PC-9 (cell line): Measurements from ENCODE around the gene TRIM42. TPM values are rescaled to one million over a fixed set of nuclear protein-coding genes. Genes with fewer than 3 reads are reported as not detected.

Experiments
- BruUV-seq: library from RNA; stranded (reverse); fragments of 400-500 nt; replicated peaks from 2 replicates; lab custom pipeline; 2021; lab: Mats Ljungman, UMichigan
- CTCF ChIA-PET: fragments of 300-600 bp; sonication (Branson Sonifier 250); formaldehyde crosslinking; loops from one replicate; lab custom pipeline; 2022; ENCODE audit warnings: antibody characterized with exemption; lab: Charles Lee
- POLR2A ChIA-PET: fragments of 300-600 bp; sonication (Branson Sonifier 250); formaldehyde crosslinking; loops from one replicate; lab custom pipeline; 2022; ENCODE audit warnings: antibody characterized with exemption; ENCODE audit not compliant: unreplicated experiment; lab: Charles Lee
- DNase-seq, 2 experiments: peaks; one replicate each; pipeline versions ENCODE4 v3.0.0 to v3.0.0-alpha.2; 2015 to 2022; ENCODE audit warnings: mixed read lengths in 1 of 2
- H2AFZ ChIP-seq: fragments of 200-600 bp; sonication (generic); 2 replicates; pipeline ENCODE4 v1.8.1; 2017; ENCODE audit warnings: antibody characterized with exemption
- H3F3A ChIP-seq: fragments of 200-600 bp; sonication (generic); 2 replicates; pipeline ENCODE4 v1.8.1; 2017; ENCODE audit warnings: antibody characterized with exemption, mild to moderate bottlenecking, low read depth; ENCODE audit not compliant: insufficient read depth
- H3K27ac ChIP-seq: fragments of 200-600 bp; sonication (generic); 2 replicates; pipeline ENCODE4 v1.6.1; 2016; ENCODE audit warnings: mixed run types
- H3K27me3 ChIP-seq: fragments of 200-600 bp; sonication (generic); 2 replicates; pipeline ENCODE4 v1.6.1; 2016; ENCODE audit warnings: low read depth, mixed run types; ENCODE audit not compliant: insufficient read depth
- H3K36me3 ChIP-seq: fragments of 200-600 bp; sonication (generic); 2 replicates; pipeline ENCODE4 v1.6.1; 2016; ENCODE audit warnings: low read depth, mixed run types
- H3K4me1 ChIP-seq: fragments of 200-600 bp; sonication (generic); replicated peaks from 2 replicates; pipeline ENCODE4 v1.6.1; 2016; ENCODE audit warnings: mixed run types; ENCODE audit not compliant: insufficient read depth
- H3K4me2 ChIP-seq: fragments of 200-600 bp; sonication (generic); 2 replicates; pipeline ENCODE4 v1.6.1; 2017; ENCODE audit warnings: mixed run types
- H3K4me3 ChIP-seq: fragments of 200-600 bp; sonication (generic); 2 replicates; pipeline ENCODE4 v1.6.1; 2016; ENCODE audit warnings: mixed run types
- H3K79me2 ChIP-seq: fragments of 200-600 bp; sonication (generic); 2 replicates; pipeline ENCODE4 v1.6.1; 2017; ENCODE audit warnings: low read depth, mixed run types
- H3K9me2 ChIP-seq: fragments of 200-600 bp; sonication (generic); 2 replicates; pipeline ENCODE4 v1.8.1; 2017; ENCODE audit warnings: mild to moderate bottlenecking; ENCODE audit not compliant: insufficient read depth
- H3K9me3 ChIP-seq: fragments of 200-600 bp; sonication (generic); 2 replicates; pipeline ENCODE4 v1.8.1; 2016; ENCODE audit warnings: low read depth; ENCODE audit not compliant: insufficient read depth
- H4K20me1 ChIP-seq: fragments of 200-600 bp; sonication (generic); 2 replicates; pipeline ENCODE4 v1.8.1; 2017; ENCODE audit not compliant: insufficient read depth
- EZH2 ChIP-seq: fragments of 200-600 bp; sonication (generic); IDR thresholded peaks from 2 replicates; pipeline ENCODE4 v1.8.0; 2017; ENCODE audit warnings: antibody characterized with exemption, low read depth
- intact Hi-C: fragments of 100-400 bp; cut with micrococcal nuclease; formaldehyde crosslinking; loops from one replicate; pipeline ENCODE4 v1.10.0; 2022; ENCODE audit not compliant: unreplicated experiment
- total RNA-seq: library from RNA; stranded (reverse); gene quantifications from 2 replicates; pipeline ENCODE4 v1.2.3, GENCODE V29; 2021
- TF ChIP-seq, protein P1 (sequence below): fragments of 200-600 bp; sonication (generic); conservative IDR thresholded peaks from 2 replicates; pipeline ENCODE4 v1.6.1; 2017; ENCODE audit warnings: mixed run types, antibody characterized with exemption, mild to moderate bottlenecking, moderate library complexity

Gene TRIM42
- total RNA-seq, 1 experiment from 2014 or later: not detected

DNA sequence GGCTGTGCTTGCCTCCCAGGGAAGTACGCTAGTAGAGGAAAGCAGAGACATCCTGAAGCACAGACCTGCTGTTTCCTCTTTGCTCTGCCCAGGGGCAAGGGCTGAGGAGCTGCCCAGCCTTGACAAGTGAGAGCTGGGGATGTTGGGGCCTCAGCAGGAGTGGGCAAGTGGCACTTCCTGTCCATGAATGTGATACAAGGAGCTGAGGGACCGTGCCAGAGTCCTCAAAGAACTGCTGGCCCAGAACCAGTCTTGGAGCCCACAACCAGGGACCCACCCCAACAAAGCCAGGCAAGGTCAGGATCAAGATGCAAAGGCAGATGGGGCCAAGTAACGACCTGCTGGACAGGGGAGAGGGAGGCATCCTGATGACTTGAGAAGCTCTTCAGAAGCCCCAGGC lies 70.3 kb downstream of the TRIM42 start:
- BruUV-seq: no TSS peak
- Histone ChIP-seq H4K20me1 (no peaks in the 10 kb centered on the region), H3K4me2 (no peak overlapping the region), H3K9me3 (no peaks in the 10 kb centered on the region), H3K27ac (no peak overlapping the region), H3K79me2 (no peaks in the 10 kb centered on the region), H3K4me3 (no peak overlapping the region), H3K4me1 (no peaks in the 10 kb centered on the region), H3K36me3 (no peaks in the 10 kb centered on the region), H3K9me2 (no peaks in the 10 kb centered on the region), H2AFZ (no peak overlapping the region), H3F3A (no peaks in the 10 kb centered on the region), H3K27me3 (peaks cover 24% of the 10 kb centered on the region; the same call in 1 of the 2 replicates)
- CTCF ChIA-PET: interaction anchor here (0.6 kb wide), 1 partner anchor 196 kb away, joined by 4 read pairs; no protein-coding TSS in a partner anchor
- intact Hi-C loops: no loop called here
- TF ChIP-seq, protein P1, sequence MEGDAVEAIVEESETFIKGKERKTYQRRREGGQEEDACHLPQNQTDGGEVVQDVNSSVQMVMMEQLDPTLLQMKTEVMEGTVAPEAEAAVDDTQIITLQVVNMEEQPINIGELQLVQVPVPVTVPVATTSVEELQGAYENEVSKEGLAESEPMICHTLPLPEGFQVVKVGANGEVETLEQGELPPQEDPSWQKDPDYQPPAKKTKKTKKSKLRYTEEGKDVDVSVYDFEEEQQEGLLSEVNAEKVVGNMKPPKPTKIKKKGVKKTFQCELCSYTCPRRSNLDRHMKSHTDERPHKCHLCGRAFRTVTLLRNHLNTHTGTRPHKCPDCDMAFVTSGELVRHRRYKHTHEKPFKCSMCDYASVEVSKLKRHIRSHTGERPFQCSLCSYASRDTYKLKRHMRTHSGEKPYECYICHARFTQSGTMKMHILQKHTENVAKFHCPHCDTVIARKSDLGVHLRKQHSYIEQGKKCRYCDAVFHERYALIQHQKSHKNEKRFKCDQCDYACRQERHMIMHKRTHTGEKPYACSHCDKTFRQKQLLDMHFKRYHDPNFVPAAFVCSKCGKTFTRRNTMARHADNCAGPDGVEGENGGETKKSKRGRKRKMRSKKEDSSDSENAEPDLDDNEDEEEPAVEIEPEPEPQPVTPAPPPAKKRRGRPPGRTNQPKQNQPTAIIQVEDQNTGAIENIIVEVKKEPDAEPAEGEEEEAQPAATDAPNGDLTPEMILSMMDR: no peak
- no peak for TF ChIP-seq EZH2
- POLR2A ChIA-PET: no interaction called here
- DNase-seq: no peak

DNA sequence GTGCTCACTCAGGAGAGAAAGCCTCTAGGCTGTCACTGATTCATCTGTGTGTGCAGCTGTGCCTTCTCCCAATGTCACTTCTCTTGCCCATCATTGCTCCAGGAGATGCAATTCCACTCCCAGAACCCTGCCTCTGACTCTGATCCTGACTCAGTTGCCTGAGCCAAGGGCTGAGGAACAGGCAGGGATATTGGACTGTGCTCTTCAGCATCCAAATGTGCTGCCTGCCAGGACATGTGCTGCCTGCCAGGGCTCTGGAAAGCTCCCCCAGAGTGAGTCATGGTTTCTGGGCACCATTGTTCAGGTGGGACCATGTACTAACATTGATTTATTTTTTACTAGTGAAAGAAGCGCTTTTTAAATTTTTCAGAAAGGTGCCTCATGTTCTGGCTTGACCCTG lies 71.0 kb downstream of the TRIM42 start:
- no peak for DNase-seq
- peaks cover 24% of the 10 kb centered on the region; the same call in 1 of the 2 replicates for H3K27me3 ChIP-seq
- ChIA-PET CTCF (no interaction called here), POLR2A (no interaction called here)
- no peaks in the 10 kb centered on the region for H3K79me2 ChIP-seq
- no peaks in the 10 kb centered on the region for H3K4me1 ChIP-seq
- no TSS peak for BruUV-seq
- no peaks in the 10 kb centered on the region for H3K9me2 ChIP-seq
- no peaks in the 10 kb centered on the region for H3F3A ChIP-seq
- H3K27ac ChIP-seq: no peak overlapping the region
- TF ChIP-seq EZH2: no peak
- TF ChIP-seq, protein P1: no peak
- no peak overlapping the region for H3K4me3 ChIP-seq
- H3K4me2 ChIP-seq: no peak overlapping the region
- no peaks in the 10 kb centered on the region for H4K20me1 ChIP-seq
- no peaks in the 10 kb centered on the region for H3K9me3 ChIP-seq
- H3K36me3 ChIP-seq: no peaks in the 10 kb centered on the region
- H2AFZ ChIP-seq: no peak overlapping the region
- intact Hi-C loops: no loop called here
